MM.1S (cell line): ENCODE measurements around the gene MICALL2.

Experiments used
- EZH2 ChIP-seq: fragments of 300-600 bp; sonication (generic); optimal IDR thresholded peaks from 2 replicates; pipeline ENCODE3; 2017; ENCODE audit warnings: low read depth, mild to moderate bottlenecking, antibody characterized with exemption, low read length, mixed read lengths
- EZH2phosphoT487 ChIP-seq: fragments of 300-600 bp; sonication (generic); IDR thresholded peaks from 2 replicates; pipeline ENCODE4 v1.6.1; 2018; ENCODE audit warnings: antibody characterized with exemption, low read length
- TF ChIP-seq, protein P1 (sequence below): fragments of 300-600 bp; sonication (generic); IDR thresholded peaks from 2 replicates; pipeline ENCODE4 v1.5.1; 2016; ENCODE audit warnings: antibody characterized with exemption, low read length, mixed read lengths

DNA sequence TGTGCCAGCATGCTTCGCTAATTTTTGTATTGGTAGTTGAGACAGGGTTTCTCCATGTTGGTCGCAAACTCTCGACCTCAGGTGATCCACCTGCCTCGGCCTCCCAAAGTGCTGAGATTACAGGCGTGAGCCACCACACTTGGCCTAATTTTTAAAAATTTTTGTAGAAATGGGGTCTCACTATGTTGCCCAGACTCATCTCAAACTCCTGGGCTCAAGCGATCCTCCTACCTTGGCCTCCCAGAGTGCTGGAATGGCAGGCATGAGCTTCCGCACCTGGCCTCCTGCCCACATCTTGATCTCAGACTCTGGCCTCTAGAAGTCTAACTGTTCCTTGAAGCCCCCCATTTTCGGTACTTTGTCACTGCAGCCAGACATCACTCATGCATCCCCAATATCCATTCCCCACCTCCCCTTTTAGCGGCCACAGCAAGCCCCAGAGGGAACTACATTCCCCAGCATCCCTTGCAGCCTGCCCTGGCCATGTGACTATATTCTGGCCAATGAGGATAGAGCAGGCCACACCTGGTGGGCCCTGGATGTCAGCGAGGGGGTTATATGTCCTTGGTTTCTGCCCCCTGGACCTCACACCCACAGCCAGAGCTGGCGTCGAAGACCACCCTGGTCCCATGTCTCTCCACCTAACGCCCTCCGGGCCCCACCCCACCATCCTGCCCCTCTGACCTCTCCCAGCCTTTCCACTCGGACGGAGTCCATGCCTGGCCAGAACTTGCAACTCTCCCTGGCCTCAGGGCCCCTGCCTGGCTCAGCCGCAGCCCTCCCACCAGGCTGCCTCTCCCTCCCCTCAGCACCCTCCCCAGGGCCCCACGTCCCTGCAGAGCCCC is 33.8 kb downstream of the MICALL2 start:
- TF ChIP-seq, protein P1, sequence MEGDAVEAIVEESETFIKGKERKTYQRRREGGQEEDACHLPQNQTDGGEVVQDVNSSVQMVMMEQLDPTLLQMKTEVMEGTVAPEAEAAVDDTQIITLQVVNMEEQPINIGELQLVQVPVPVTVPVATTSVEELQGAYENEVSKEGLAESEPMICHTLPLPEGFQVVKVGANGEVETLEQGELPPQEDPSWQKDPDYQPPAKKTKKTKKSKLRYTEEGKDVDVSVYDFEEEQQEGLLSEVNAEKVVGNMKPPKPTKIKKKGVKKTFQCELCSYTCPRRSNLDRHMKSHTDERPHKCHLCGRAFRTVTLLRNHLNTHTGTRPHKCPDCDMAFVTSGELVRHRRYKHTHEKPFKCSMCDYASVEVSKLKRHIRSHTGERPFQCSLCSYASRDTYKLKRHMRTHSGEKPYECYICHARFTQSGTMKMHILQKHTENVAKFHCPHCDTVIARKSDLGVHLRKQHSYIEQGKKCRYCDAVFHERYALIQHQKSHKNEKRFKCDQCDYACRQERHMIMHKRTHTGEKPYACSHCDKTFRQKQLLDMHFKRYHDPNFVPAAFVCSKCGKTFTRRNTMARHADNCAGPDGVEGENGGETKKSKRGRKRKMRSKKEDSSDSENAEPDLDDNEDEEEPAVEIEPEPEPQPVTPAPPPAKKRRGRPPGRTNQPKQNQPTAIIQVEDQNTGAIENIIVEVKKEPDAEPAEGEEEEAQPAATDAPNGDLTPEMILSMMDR, result no peak
- TF ChIP-seq EZH2 (no peak), EZH2phosphoT487 (no peak)
